Ishikawa (cell line): ENCODE data around the gene CYB561.

Experiments used
- CEBPB ChIP-seq: IDR thresholded peaks from 2 replicates; pipeline ENCODE4 v1.6.1; 2012
- NFIC ChIP-seq: IDR thresholded peaks from 2 replicates; pipeline ENCODE4 v1.6.1; 2012
- RAD21 ChIP-seq: IDR thresholded peaks from 2 replicates; pipeline ENCODE4 v1.6.1; 2012; ENCODE audit warnings: low read depth
- TCF12 ChIP-seq: IDR thresholded peaks from 2 replicates; pipeline ENCODE4 v1.6.1; 2012; ENCODE audit warnings: low read depth
- TEAD4 ChIP-seq: IDR thresholded peaks from 2 replicates; pipeline ENCODE4 v1.6.1; 2012
- YY1 ChIP-seq: IDR thresholded peaks from 2 replicates; pipeline ENCODE4 v1.6.1; 2012; ENCODE audit warnings: low read depth
- TF ChIP-seq, protein P1 (sequence below): IDR thresholded peaks from 2 replicates; pipeline ENCODE4 v1.6.1; 2012

DNA sequence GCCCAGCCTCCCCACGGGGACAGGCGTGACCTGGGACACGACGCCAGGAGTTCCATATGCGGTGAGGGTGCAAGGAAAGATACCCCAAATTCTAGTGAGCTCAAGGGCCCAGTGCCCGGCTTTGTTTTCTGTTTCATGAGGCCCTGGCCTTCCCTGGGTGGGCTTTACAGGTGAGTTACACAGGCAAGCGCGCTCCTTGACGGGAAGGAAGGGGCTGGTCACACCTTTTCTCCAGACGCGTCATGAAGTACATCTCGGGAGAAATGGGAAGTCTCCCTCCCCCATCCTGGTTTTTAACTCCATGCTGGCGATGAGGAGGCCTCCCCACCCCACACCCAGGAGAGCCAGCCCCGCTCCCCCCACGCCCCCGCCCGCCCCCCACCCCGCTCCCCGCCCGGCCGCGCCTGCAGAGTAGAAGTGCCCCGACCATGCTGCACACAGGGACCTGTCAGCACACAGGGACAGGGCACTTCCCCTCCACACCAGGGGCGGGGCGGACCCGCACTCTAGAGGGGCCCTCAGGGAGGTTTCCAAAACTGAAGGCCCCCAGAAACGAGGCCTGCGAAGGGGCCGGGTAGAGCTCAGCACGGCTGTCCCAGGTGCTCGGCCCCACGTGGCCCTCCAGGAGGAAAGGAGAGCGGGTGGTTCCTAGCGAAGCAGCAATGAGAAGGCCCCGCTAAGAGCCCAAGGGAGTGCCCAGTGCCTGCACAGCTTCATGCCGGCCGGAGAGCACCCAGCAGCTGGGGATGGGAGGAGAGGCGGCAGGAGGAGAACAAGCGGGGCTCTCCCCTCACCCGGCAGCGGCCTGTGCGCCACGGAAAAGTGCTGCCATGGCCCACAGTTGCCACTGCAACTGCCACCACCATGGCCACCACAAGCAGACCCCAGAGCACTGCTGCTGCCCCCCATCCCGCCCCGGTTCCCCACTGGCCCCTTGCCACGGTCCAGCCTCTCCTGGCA lies 7.7 kb downstream of the CYB561 start:
- TF ChIP-seq RAD21 (no peak), NFIC (no peak), YY1 (no peak), TEAD4 (no peak), TCF12 (no peak), CEBPB (no peak)
- TF ChIP-seq, protein P1, sequence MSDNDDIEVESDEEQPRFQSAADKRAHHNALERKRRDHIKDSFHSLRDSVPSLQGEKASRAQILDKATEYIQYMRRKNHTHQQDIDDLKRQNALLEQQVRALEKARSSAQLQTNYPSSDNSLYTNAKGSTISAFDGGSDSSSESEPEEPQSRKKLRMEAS: no peak
